ENCODE data around the gene KLK15. TPM values are rescaled to one million over a fixed set of nuclear protein-coding genes. Genes with fewer than 3 reads are reported as not detected.

KLK15 gene
- total RNA-seq, 1 experiment from 2014 or later = not detected

- no peak for DNase-seq (ENCODE audit: low read depth)
Measured at GRCh38 chr19:50843701-50844221, 10.4 kb upstream of the KLK15 start.

- DNase-seq (ENCODE audit: low read depth) = no peak
Measured at GRCh38 chr19:50843205-50843604, 9.8 kb upstream of the KLK15 start.

- no peak for DNase-seq (ENCODE audit: low read depth)
Measured at GRCh38 chr19:50842130-50842529, 8.8 kb upstream of the KLK15 start.

- no peak for DNase-seq (ENCODE audit: low read depth)
Measured at GRCh38 chr19:50839712-50840655, 6.6 kb upstream of the KLK15 start.

- DNase-seq (ENCODE audit: low read depth) = peak; percentile 28
Measured at GRCh38 chr19:50838239-50838638, 4.9 kb upstream of the KLK15 start.

- DNase-seq (ENCODE audit: low read depth) = no peak
Measured at GRCh38 chr19:50837300-50837699, 3.9 kb upstream of the KLK15 start.

GRCh38 chr19:50836543-50837195, 3.3 kb upstream of the KLK15 start:
- no peak for DNase-seq (ENCODE audit: low read depth)

- DNase-seq (ENCODE audit: low read depth) = peak; percentile 48
Measured at GRCh38 chr19:50835785-50836542, 2.6 kb upstream of the KLK15 start.

GRCh38 chr19:50835103-50835784, 1.9 kb upstream of the KLK15 start:
- DNase-seq (ENCODE audit: low read depth) = no peak

- DNase-seq (ENCODE audit: low read depth) = no peak
Measured at GRCh38 chr19:50833802-50834167, 411 bp upstream of the KLK15 start.

- no peak for DNase-seq (ENCODE audit: low read depth)
Measured at GRCh38 chr19:50832666-50833065, 708 bp downstream of the KLK15 start.

- DNase-seq (ENCODE audit: low read depth) = no peak
Measured at GRCh38 chr19:50831026-50831396, 2.4 kb downstream of the KLK15 start.

GRCh38 chr19:50830266-50831025, 2.9 kb downstream of the KLK15 start:
- DNase-seq (ENCODE audit: low read depth) = peak; percentile 41

- peak; percentile 16 for DNase-seq (ENCODE audit: low read depth)
Measured at GRCh38 chr19:50829801-50830200, 3.6 kb downstream of the KLK15 start.

GRCh38 chr19:50827476-50827875, 5.9 kb downstream of the KLK15 start:
- DNase-seq (ENCODE audit: low read depth) = no peak

- DNase-seq (ENCODE audit: low read depth) = no peak
Measured at GRCh38 chr19:50826492-50827240, 6.7 kb downstream of the KLK15 start.

GRCh38 chr19:50823389-50824042, 9.9 kb downstream of the KLK15 start, which contains the start of gene KLK1:
KLK1 (minus strand) TSS chr19:50823787; CDS start chr19:50823748, 39 bp downstream.
- DNase-seq (ENCODE audit: low read depth) = no peak

GRCh38 chr19:50822661-50823208, 10.6 kb downstream of the KLK15 start:
- no peak for DNase-seq (ENCODE audit: low read depth)

GRCh38 chr19:50821622-50822021, 11.8 kb downstream of the KLK15 start:
- DNase-seq (ENCODE audit: low read depth) = no peak
